GM18498 (cell line): ENCODE results near the gene DIAPH2.

ENCODE experiments used
- ATAC-seq: cut with Tn5 transposase; IDR thresholded peaks from one replicate; pipeline ENCODE4 v1.9.1; 2021; ENCODE audit warnings: mild to moderate bottlenecking, moderate library complexity; ENCODE audit not compliant: unreplicated experiment

The DIAPH2 gene

DNA sequence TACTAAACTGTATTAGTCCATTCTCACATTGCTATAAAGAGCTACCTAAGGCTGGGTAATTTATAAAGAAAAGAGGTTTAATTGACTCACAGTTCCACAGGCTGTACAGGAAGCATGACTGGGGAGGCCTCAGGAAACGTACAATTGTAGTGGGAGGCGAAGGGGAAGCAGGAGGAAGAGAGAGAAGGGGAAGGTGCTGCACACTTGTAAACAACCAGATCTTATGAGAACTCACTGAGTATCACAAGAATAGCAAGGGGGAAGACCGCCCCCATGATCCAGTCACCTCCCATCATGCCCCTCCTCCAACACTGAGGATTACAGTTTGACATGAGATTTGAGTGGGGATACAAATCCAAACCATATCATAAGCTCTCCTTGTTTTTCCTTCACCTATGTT lies 239.9 kb downstream of the DIAPH2 start:
- ATAC-seq, result no peak

- ATAC-seq, result no peak
Measured at GRCh38 chrX:96929036-96929435, 244.4 kb downstream of the DIAPH2 start.

- ATAC-seq, result no peak
Measured at GRCh38 chrX:96957718-96958117, 273.1 kb downstream of the DIAPH2 start.

- ATAC-seq, result no peak
Measured at GRCh38 chrX:96971812-96972211, 287.2 kb downstream of the DIAPH2 start.

DNA sequence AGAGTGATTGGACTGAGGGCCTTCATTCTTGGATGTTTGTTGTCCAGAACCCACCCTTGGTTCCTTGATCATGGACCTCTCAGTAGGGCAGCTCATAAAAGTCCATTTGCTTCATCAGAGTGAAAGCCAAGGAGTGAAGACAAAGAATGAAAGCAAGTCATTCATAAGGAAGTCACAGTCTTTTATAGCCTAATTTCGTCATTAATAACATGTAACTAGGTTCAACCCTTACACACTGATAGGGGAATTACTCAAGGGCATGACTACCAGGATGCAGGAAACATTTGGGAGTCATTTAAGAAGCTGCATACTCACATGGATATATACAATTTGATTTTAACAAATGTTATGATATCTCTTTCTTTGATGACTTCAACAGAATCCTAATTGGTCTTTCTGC lies 294.3 kb downstream of the DIAPH2 start:
- ATAC-seq, result no peak

DNA sequence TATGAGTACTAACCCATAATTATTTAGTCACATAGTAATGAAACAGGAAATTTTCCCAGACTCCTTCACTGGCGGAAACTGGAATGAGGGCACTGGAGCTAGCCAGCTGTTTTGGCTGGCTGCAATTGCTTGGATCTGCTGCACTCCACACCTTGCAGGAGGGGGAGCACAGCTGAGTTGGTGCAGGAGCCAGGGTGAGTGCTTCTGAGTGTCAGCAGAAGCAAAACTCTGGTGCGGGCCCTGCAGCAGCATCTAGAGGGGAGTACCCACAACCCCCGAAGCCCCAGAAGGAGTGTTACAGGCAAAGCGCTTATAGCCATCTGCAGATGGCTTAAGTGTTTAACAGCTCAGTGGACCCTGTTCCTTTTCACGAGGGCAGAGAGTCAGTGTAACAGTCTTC lies 295.1 kb downstream of the DIAPH2 start:
- ATAC-seq, result no peak

DNA sequence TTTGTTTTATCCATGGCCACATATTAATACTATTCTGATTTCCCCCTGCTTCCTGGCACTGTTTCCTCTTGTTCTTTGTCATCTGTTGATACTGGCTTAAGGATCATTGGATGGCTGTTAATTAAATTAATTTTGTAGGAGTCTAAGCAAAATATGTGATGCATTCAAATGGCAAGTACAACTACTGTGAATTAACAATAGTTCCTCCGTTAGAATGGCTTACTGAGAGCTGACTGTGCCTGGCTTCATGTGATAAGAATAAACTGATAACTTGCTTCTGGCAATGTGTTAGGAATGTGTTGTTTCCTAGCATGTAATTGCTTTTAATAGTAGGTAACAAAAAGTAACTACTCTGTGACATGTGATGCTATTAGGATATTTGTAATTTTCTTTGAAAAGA lies 297.5 kb downstream of the DIAPH2 start:
- ATAC-seq, result no peak

DNA sequence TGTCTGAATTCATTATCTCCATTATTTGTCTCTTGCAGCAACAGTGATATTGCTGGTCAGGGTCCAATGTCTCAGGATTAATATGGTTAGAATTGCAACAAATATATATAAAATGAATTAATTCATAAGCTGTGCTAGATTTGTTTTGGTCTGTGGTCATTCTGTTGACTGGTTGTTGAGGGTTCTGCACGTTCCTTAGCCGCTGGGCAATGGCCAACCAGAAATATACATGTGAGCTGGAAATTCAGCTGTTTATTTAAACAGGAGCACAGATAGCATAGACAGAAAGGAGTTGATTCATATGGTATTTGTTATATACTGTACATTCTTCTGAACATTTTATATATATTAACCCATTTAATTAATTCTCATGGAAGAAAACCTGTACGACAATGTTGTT lies 299.9 kb downstream of the DIAPH2 start:
- ATAC-seq, result no peak

- ATAC-seq, result no peak
Measured at GRCh38 chrX:96985046-96985445, 300.4 kb downstream of the DIAPH2 start.

- no peak for ATAC-seq
Measured at GRCh38 chrX:96987228-96987627, 302.6 kb downstream of the DIAPH2 start.

GRCh38 chrX:96989830-96990571 lies 305.4 kb downstream of the DIAPH2 start:
- ATAC-seq, result no peak

- no peak for ATAC-seq
Measured at GRCh38 chrX:96994093-96994492, 309.5 kb downstream of the DIAPH2 start.

GRCh38 chrX:96997196-96997595 lies 312.6 kb downstream of the DIAPH2 start:
- ATAC-seq, result no peak

- no peak for ATAC-seq
Measured at GRCh38 chrX:97000682-97001368, 316.2 kb downstream of the DIAPH2 start.

GRCh38 chrX:97006167-97006566 lies 321.5 kb downstream of the DIAPH2 start:
- ATAC-seq, result no peak

DNA sequence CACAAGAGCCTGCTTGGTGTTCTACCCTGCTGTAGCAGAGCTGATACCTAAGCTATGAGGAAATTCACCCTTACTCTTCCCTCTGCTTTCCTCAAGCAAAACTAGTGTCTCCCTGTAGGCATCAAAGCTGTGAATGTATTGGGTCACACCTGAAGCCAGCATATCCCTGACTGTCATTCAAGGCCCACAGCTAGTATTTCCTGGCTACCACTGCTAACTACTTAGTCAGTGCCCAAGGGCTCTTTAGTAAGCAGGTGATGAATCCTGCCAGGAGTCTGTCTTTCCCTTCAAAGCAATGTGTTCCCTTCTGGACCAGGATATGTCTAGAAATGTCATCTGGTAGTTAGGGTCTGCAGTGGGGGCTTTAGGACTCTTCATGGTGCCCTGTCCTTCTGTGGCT lies 324.7 kb downstream of the DIAPH2 start:
- ATAC-seq, result no peak

DNA sequence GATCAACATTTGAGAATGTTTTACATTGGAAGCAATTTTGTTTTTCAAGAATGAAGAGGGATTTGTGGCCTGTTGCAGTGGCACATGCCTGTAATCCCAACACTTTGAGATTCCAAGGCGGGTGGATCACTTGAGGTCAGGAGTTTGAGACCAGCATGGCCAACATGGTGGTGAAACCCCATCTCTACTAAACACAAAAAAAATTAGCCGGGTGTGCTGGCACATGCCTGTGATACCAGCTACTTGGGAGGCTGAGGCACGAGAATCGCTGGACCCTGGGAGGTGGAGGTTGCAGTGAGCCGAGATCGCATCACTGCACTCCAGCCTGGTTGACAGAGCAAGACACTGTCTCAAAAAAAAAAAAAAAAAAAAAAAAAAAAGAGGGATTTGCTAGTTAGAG lies 326.9 kb downstream of the DIAPH2 start:
- no peak for ATAC-seq

GRCh38 chrX:97016106-97016505 lies 331.5 kb downstream of the DIAPH2 start:
- no peak for ATAC-seq

GRCh38 chrX:97021680-97022079 lies 337.0 kb downstream of the DIAPH2 start:
- ATAC-seq, result no peak

DNA sequence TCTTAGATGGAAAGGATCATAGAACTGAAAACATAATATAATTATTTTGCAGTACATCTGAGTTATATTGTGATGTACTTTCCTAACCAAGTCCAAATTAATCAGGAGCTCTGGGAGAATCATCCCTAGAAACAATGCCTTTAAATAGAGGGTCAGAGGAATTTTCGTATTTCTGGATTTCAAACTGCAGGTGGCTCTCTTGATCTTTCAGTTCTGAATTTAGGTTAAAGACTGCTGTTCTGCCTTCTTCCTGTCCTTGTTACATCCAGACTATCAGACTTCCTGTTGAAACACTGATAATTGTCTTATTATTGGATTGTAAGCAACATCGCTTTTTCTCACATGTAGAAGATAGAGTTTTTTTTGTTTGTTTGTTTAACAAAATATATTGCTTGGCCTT lies 341.8 kb downstream of the DIAPH2 start:
- ATAC-seq, result no peak

DNA sequence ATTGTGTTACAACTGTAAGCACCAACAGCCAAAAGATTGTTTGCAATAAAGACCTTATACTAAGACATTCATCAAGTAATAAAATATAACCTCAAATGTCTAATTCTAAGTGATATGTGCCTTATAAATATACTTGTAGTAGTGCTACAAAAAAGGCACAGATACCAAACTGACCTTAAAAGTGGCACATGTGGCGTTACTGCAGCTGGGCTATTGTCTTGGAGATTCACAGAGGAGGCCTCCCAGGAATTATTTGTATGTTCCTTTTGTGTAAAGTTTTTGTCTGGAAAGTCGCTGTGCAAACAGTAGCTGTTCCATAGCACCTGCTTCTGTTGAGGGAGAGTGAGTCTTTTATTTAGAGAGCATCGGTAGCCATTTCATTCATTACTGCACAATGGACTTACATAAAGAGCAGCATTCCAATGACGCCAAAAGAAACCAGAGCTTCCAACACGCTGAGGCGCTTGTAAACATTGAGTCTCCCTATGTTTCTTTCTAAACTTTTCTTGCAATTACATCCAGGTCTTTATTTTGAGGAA lies 342.8 kb downstream of the DIAPH2 start:
- ATAC-seq, result no peak

DNA sequence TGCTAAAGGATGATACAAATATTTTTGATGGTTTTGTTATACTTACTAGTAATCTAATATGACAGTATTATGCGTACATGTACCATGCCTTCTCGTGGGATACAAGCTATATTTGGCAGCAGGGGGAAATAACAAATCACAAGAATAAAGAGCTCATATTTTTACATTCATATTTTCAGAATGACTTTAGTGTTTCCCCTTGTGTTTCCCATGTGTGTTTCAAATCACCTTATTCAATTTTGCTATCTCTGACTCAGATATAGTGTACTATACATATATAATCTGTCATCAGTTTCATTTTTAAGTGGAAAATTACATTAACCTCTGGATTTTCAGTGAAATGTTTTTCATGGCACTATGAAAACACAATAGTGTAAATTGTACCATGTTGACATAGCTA lies 345.8 kb downstream of the DIAPH2 start:
- ATAC-seq, result no peak
